ENCODE results near the gene SPECC1L.
"Not testable (repeated sequence)": the region's sequence is repeated elsewhere in the genome, so short reads cannot be mapped to it uniquely, and the experiment has no call there.

SPECC1L gene

GRCh38 chr22:24284747-24285203 lies 14.1 kb downstream of the SPECC1L start:
- no peak for DNase-seq (ENCODE audit: low read depth)

- DNase-seq (ENCODE audit: low read depth), result no peak
Observed at GRCh38 chr22:24285245-24285644, 14.6 kb downstream of the SPECC1L start.

GRCh38 chr22:24287212-24287611 lies 16.6 kb downstream of the SPECC1L start:
- DNase-seq (ENCODE audit: low read depth), result not testable (repeated sequence)

- not testable (repeated sequence) for DNase-seq (ENCODE audit: low read depth)
Observed at GRCh38 chr22:24287801-24288200, 17.2 kb downstream of the SPECC1L start.

DNA sequence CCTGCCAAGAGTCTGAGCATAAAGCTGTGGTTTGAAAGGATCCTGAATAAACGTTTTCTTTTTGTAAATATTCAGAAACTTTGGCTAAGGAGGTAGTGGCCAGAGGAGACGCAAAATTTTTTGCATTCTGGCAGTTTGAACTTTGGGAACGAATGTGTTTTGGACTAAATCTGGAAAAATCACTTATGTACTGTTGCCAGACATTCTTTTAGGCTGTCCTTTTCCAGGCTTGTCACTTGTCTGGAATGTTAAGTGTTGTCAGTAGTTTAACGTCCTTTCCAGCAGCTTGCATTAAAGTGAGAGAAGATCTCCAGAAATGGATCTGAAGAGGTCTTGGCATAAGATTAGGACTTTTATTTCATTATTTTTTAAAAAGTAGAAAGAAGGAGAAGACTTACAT lies 18.5 kb downstream of the SPECC1L start:
- DNase-seq (ENCODE audit: low read depth), result no peak

GRCh38 chr22:24289741-24290163 lies 19.1 kb downstream of the SPECC1L start:
- DNase-seq (ENCODE audit: low read depth), result no peak

DNA sequence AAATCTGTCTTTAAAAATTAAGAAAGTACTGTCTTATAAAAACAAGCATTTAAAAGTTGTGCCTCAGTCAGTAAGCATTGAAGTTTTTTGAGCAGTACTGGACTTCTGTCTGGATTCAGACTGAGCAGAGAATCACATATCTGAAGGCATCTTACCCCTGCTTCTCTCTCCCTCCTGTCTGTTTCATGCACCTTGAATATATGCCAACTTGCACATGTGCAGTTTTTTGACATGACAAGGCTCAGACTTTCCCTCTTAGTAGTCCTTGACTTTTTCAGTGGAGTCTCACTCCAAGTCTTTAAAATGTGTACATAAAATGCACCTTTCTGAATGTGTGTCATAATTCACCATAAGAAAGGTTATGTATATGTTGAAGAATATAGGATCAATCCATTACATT lies 19.8 kb downstream of the SPECC1L start:
- no peak for DNase-seq (ENCODE audit: low read depth)

GRCh38 chr22:24291515-24292201 lies 21.0 kb downstream of the SPECC1L start:
- no peak for DNase-seq (ENCODE audit: low read depth)

DNA sequence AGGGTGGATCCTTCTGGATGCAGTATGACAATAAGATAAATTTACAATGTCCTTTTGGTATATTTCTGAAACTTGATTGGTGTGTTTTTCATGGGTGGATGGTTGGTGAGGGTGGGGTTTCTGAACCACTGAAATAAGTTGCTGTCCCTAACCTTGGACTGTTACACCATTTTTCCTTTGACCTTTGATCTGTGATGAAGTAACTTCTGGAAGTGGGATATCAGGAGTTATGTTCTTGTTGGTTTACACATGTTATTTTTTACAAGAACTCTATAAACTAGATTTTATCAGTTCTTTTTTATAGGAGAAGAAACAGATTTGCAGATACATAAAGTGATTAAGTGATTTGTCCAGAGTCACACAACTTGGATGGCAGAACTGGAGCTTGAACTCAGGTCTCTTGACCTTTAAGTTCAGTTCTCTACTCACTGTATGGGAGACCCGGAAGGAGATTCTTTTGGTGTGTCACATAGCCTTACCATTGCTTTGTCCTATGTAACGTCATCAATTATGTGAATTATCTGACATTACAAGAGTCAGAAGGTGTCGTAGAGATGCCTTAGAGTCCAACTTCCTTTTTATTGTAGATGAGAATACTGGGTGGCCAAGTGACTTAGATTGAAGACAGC lies 21.7 kb downstream of the SPECC1L start:
- DNase-seq (ENCODE audit: low read depth), result not testable (repeated sequence)

DNA sequence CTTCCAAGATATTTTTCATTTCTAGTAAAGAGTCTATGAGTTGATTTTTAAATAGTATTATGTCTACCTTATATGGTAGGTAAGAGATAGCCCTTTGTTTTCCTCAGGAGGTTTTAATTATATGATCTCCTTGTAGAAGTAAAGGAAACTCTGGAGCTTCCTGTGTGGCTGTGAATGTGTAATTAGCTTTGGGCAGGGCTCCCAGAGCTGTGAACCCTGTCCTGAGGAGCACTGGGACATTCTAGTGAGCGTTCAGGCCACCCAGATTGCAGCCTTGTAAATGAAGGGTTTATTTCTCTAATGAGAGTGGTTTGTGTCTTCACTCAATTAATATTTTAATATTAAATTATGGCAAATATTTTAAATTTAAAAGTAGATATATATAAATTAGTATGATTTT lies 24.3 kb downstream of the SPECC1L start:
- not testable (repeated sequence) for DNase-seq (ENCODE audit: low read depth)

DNA sequence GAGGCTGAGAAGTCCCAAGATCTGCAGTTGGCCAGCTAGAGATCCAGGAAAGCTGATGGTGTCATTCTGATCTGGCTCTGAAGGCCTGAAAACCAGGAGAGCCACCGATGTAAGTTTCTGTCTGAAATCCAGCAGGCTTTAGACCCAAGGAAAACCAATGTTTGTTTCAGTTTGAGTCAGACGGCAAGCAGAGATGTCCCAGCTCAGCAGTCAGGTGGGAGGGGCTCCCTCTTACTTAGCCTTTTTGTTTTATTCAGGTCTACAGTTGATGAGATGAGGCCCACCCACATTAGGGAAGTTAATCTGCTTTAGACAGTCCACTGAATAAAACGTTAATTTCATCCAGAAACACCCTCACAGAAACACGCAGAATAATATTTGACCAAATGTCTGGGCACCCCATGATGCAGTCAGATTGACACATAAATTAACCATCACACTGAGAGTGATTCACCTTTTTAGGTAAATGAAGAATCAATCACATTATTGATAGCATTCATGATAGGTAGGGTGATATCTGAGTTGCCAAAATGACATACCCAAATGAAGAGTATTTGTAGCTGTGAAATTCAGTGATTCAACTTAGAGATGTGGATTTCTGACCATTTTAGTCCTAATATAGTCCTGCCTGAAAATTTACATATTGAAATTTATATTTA lies 28.0 kb downstream of the SPECC1L start:
- DNase-seq (ENCODE audit: low read depth), result not testable (repeated sequence)

GRCh38 chr22:24300522-24300921 lies 29.9 kb downstream of the SPECC1L start:
- DNase-seq (ENCODE audit: low read depth), result not testable (repeated sequence)

GRCh38 chr22:24302591-24302990 lies 32.0 kb downstream of the SPECC1L start:
- DNase-seq (ENCODE audit: low read depth), result no peak

DNA sequence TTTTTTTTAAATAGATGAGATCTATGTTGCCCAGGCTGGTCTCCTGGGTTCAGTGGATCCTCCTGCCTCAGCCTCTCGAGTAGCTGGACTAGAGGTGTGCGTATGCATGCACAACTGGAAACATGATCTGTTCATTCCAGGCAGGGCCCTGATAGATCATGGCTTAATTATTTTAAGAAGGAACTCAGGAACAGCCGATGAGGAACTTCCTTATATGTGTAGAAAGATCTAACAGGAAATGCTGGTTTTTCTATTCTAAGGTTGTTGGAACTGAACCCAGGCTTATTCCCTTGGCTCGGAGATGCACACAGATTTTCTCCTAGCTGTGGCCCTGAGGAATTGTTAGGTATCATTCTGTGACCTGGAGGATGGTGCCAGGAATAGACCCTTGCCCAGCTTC lies 32.4 kb downstream of the SPECC1L start:
- no peak for DNase-seq (ENCODE audit: low read depth)

- DNase-seq (ENCODE audit: low read depth), result no peak
Observed at GRCh38 chr22:24304062-24304675, 33.5 kb downstream of the SPECC1L start.

- DNase-seq (ENCODE audit: low read depth), result no peak
Observed at GRCh38 chr22:24305260-24305692, 34.6 kb downstream of the SPECC1L start.

- no peak for DNase-seq (ENCODE audit: low read depth)
Observed at GRCh38 chr22:24310969-24311368, 40.3 kb downstream of the SPECC1L start.

- no peak for DNase-seq (ENCODE audit: low read depth)
Observed at GRCh38 chr22:24315367-24315966, 44.8 kb downstream of the SPECC1L start.

DNA sequence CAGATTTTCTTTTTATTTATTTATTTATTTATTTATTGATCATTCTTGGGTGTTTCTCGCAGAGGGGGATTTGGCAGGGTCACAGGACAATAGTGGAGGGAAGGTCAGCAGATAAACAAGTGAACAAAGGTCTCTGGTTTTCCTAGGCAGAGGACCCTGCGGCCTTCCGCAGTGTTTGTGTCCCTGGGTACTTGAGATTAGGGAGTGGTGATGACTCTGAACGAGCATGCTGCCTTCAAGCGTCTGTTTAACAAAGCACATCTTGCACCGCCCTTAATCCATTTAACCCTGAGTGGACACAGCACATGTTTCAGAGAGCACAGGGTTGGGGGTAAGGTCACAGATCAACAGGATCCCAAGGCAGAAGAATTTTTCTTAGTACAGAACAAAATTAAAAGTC lies 45.6 kb downstream of the SPECC1L start:
- not testable (repeated sequence) for DNase-seq (ENCODE audit: low read depth)

DNA sequence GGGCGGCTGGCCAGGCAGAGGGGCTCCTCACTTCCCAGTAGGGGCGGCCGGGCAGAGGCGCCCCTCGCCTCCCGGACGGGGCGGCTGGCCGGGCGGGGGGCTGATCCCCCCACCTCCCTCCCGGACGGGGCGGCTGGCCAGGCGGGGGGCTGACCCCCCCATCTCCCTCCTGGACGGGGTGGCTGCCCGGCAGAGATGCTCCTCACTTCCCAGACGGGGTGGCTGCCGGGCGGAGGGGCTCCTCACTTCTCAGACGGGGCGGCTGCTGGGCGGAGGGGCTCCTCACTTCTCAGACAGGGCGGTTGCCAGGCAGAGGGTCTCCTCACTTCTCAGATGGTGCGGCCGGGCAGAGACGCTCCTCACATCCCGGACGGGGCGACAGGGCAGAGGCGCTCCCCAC lies 46.9 kb downstream of the SPECC1L start:
- not testable (repeated sequence) for DNase-seq (ENCODE audit: low read depth)

DNA sequence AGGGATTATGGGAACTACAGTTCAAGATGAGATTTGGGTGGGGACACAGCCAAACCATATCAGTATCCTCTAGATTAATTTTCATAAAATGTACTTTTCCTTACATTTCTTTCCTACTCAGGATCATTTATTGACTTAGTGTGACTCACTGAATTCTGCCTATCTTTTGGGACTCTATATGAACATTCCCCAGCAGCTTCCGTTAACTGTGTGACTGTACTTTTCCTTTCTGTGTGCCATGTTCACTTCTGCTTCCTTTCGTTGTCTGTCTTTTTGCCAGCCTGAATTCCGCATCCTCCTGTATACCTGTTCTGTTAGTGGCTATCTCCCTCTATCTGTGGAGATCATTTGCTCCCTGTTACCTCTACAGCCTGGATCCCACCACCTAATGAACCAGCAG lies 48.8 kb downstream of the SPECC1L start:
- no peak for DNase-seq (ENCODE audit: low read depth)

- DNase-seq (ENCODE audit: low read depth), result no peak
Observed at GRCh38 chr22:24321999-24322398, 51.4 kb downstream of the SPECC1L start.

Data from stimulated activated CD4-positive, alpha-beta T cell treated with anti-CD3 and anti-CD28 coated beads, Interleukin-2, amount 100 ng/mL, for 4 hours (primary cell).